H1 (cell line): Measurements from ENCODE around the gene TUBA8. TPM values are rescaled to one million over a fixed set of nuclear protein-coding genes. Genes with fewer than 3 reads are reported as not detected.
A peak's percentile ranks its signal among the peaks of the same experiment; 100 is the strongest.

Experiments used
- CTCF ChIA-PET: fragments of 300-600 bp; sonication (Branson Sonifier 250); formaldehyde crosslinking; loops from one replicate; lab custom pipeline; 2021; ENCODE audit not compliant: partially characterized antibody; lab: Charles Lee
- POLR2A ChIA-PET: fragments of 300-600 bp; sonication (Branson Sonifier 250); formaldehyde crosslinking; loops from one replicate; lab custom pipeline; 2021; ENCODE audit warnings: inconsistent platforms; ENCODE audit not compliant: partially characterized antibody; lab: Charles Lee
- DNase-seq, 2 experiments: peaks; one replicate each; pipeline versions ENCODE4 v3.0.0 to v3.0.0-alpha.2; 2010 to 2022; ENCODE audit warnings: low spot score in 2 of 2, low read depth in 1 of 2, mixed read lengths in 1 of 2
- FAIRE-seq: peaks from 2 replicates; lab custom pipeline; 2011; peaks lifted over from hg19 to GRCh38; lab: Jason Lieb, UNC
- H2AFZ ChIP-seq: 2 replicates; pipeline ENCODE4 v1.8.1; 2012; ENCODE audit warnings: low read length, inconsistent platforms
- H2AK5ac ChIP-seq: 2 replicates; pipeline ENCODE4 v1.6.1; 2013; ENCODE audit warnings: low read depth, low read length
- H2BK120ac ChIP-seq: replicated peaks from 2 replicates; pipeline ENCODE3; 2013; ENCODE audit warnings: low read depth, low read length, inconsistent platforms
- H2BK12ac ChIP-seq: 2 replicates; pipeline ENCODE4 v1.6.1; 2013; ENCODE audit warnings: low read depth, low read length
- H2BK15ac ChIP-seq: 2 replicates; pipeline ENCODE4 v1.6.1; 2013; ENCODE audit warnings: low read length
- H2BK20ac ChIP-seq: 2 replicates; pipeline ENCODE4 v1.6.1; 2013; ENCODE audit warnings: low read length
- H2BK5ac ChIP-seq: 2 replicates; pipeline ENCODE4 v1.6.1; 2013; ENCODE audit warnings: low read depth, low read length
- H3K14ac ChIP-seq: 2 replicates; pipeline ENCODE4 v1.6.1; 2013; ENCODE audit warnings: inconsistent platforms; ENCODE audit not compliant: insufficient read length
- H3K18ac ChIP-seq: 2 replicates; pipeline ENCODE4 v1.6.1; 2013; ENCODE audit warnings: low read length; ENCODE audit errors: extremely low read depth
- H3K23ac ChIP-seq: 2 replicates; pipeline ENCODE4 v1.6.1; 2013; ENCODE audit warnings: inconsistent platforms; ENCODE audit not compliant: insufficient read length
- H3K23me2 ChIP-seq: 2 replicates; pipeline ENCODE4 v1.6.1; 2013; ENCODE audit warnings: low read depth, low read length
- H3K27ac ChIP-seq: 2 replicates; pipeline ENCODE4 v1.6.1; 2011; ENCODE audit warnings: low read depth, low read length, inconsistent platforms
- H3K27me3 ChIP-seq, 4 experiments: replicated peaks in 1 of 4; 1 replicate in 1 of 4; 2 replicates in 3 of 4; pipeline versions ENCODE4 v1.6.1 to v1.8.1; 2011 to 2013; ENCODE audit warnings: low read length in 3 of 4, mild to moderate bottlenecking in 3 of 4, inconsistent platforms in 2 of 4, mixed read lengths in 2 of 4, moderate library complexity in 1 of 4; ENCODE audit not compliant: control insufficient read depth in 3 of 4, insufficient read depth in 3 of 4; ENCODE audit errors: extremely low read depth in 1 of 4
- H3K36me3 ChIP-seq, 4 experiments: 2 replicates each; pipeline versions ENCODE4 v1.6.1 to v1.8.1; 2011 to 2013; ENCODE audit warnings: mild to moderate bottlenecking in 4 of 4, low read length in 3 of 4, moderate library complexity in 2 of 4, control low read depth in 1 of 4, inconsistent platforms in 1 of 4; ENCODE audit not compliant: insufficient read depth in 4 of 4, control insufficient read depth in 2 of 4
- H3K4ac ChIP-seq: replicated peaks from 2 replicates; pipeline ENCODE3; 2013; ENCODE audit warnings: low read length, low read depth, mixed read lengths, inconsistent platforms; ENCODE audit not compliant: insufficient read length
- H3K4me1 ChIP-seq, 4 experiments: replicated peaks in 1 of 4; 1 replicate in 1 of 4; 2 replicates in 3 of 4; pipeline versions ENCODE4 v1.6.1 to v1.8.1; 2011 to 2013; ENCODE audit warnings: low read length in 3 of 4, inconsistent platforms in 2 of 4, mixed read lengths in 1 of 4; ENCODE audit not compliant: insufficient read depth in 4 of 4, control insufficient read depth in 3 of 4
- H3K4me2 ChIP-seq, 2 experiments: 2 replicates each; pipeline versions ENCODE4 v1.6.1 to v1.8.1; 2011 to 2013; ENCODE audit warnings: low read depth in 2 of 2, low read length in 2 of 2, control low read depth in 1 of 2, inconsistent platforms in 1 of 2, mild to moderate bottlenecking in 1 of 2; ENCODE audit not compliant: insufficient read depth in 1 of 2
- H3K4me3 ChIP-seq, 4 experiments: fragments of 200-600, 300-600 bp in 1 of 4; sonication (generic), shearing (Covaris generic), sonication (Bioruptor Twin) in 1 of 4; 2 replicates each; pipeline versions ENCODE4 v1.5.1 to v1.8.1; 2011 to 2016; ENCODE audit warnings: low read length in 4 of 4, low read depth in 3 of 4, control low read depth in 2 of 4, inconsistent platforms in 2 of 4, mild to moderate bottlenecking in 2 of 4, mixed read lengths in 1 of 4, moderate library complexity in 1 of 4; ENCODE audit not compliant: insufficient read depth in 2 of 4; ENCODE audit errors: extremely low read depth in 1 of 4
- H3K56ac ChIP-seq: replicated peaks from 2 replicates; pipeline ENCODE3; 2013; ENCODE audit warnings: low read depth, mild to moderate bottlenecking, mixed read lengths, low read length, inconsistent platforms; ENCODE audit not compliant: insufficient read length
- H3K79me1 ChIP-seq: 2 replicates; pipeline ENCODE4 v1.6.1; 2013; ENCODE audit warnings: low read depth, low read length, control low read depth
- H3K79me2 ChIP-seq, 2 experiments: 2 replicates each; pipeline versions ENCODE4 v1.6.1 to v1.8.1; 2012 to 2013; ENCODE audit warnings: low read length in 2 of 2, mild to moderate bottlenecking in 2 of 2, inconsistent platforms in 1 of 2; ENCODE audit not compliant: insufficient read depth in 2 of 2, control insufficient read depth in 1 of 2
- H3K9ac ChIP-seq, 4 experiments: replicated peaks in 1 of 4; 1 replicate in 1 of 4; 2 replicates in 3 of 4; pipeline versions ENCODE4 v1.6.1 to v1.8.1; 2011 to 2013; ENCODE audit warnings: low read depth in 3 of 4, low read length in 3 of 4, control low read depth in 2 of 4, mild to moderate bottlenecking in 2 of 4, moderate library complexity in 2 of 4, inconsistent platforms in 1 of 4; ENCODE audit errors: extremely low read depth in 1 of 4
- H3K9me3 ChIP-seq, 2 experiments: 2 replicates each; pipeline versions ENCODE4 v1.6.1 to v1.8.1; 2012 to 2013; ENCODE audit warnings: mild to moderate bottlenecking in 2 of 2, moderate library complexity in 2 of 2, control low read depth in 1 of 2, inconsistent platforms in 1 of 2, low read depth in 1 of 2, low read length in 1 of 2, mixed read lengths in 1 of 2; ENCODE audit not compliant: insufficient read depth in 2 of 2
- H4K20me1 ChIP-seq, 2 experiments: replicated peaks in 1 of 2; 2 replicates each; pipeline versions ENCODE3 to v1.8.1; 2011 to 2013; ENCODE audit warnings: inconsistent platforms in 2 of 2, low read length in 2 of 2, mild to moderate bottlenecking in 1 of 2; ENCODE audit not compliant: insufficient read depth in 2 of 2, control insufficient read depth in 1 of 2
- H4K5ac ChIP-seq: 2 replicates; pipeline ENCODE4 v1.6.1; 2013; ENCODE audit warnings: low read length, low read depth, mixed read lengths, inconsistent platforms; ENCODE audit not compliant: insufficient read length
- H4K8ac ChIP-seq: 2 replicates; pipeline ENCODE4 v1.8.0; 2013; ENCODE audit warnings: mild to moderate bottlenecking, moderate library complexity, low read length, inconsistent platforms; ENCODE audit not compliant: insufficient read depth; ENCODE audit errors: extremely low read depth
- H4K91ac ChIP-seq: replicated peaks from 2 replicates; pipeline ENCODE3; 2013; ENCODE audit warnings: low read length, mixed read lengths, inconsistent platforms; ENCODE audit not compliant: insufficient read length
- BCL11A ChIP-seq, 2 experiments: IDR thresholded peaks; one replicate each; pipeline ENCODE4 v1.6.1; 2011; ENCODE audit warnings: low read depth in 2 of 2, low read length in 2 of 2, mild to moderate bottlenecking in 2 of 2
- CHD2 ChIP-seq: IDR thresholded peaks from 2 replicates; pipeline ENCODE4 v1.6.1; 2012; ENCODE audit warnings: low read length, improper control_type of control experiment
- E2F6 ChIP-seq: IDR thresholded peaks from 2 replicates; pipeline ENCODE4 v1.6.1; 2012; ENCODE audit warnings: inconsistent platforms
- HDAC6 ChIP-seq: IDR thresholded peaks from one replicate; pipeline ENCODE4 v1.7.1; 2012; ENCODE audit warnings: low read depth, mild to moderate bottlenecking, inconsistent platforms, low read length, moderate library complexity
- KDM1A ChIP-seq: fragments of 200-600, 300-600 bp; sonication (generic); IDR thresholded peaks from 2 replicates; pipeline ENCODE4 v1.7.1; 2016; ENCODE audit warnings: mild to moderate bottlenecking, low read length, borderline replicate concordance
- KDM5A ChIP-seq: fragments of 200-600 bp; IDR thresholded peaks from 2 replicates; pipeline ENCODE4 v1.7.1; 2012; ENCODE audit warnings: mild to moderate bottlenecking, low read length, inconsistent platforms, mixed read lengths
- POLR2AphosphoS5 ChIP-seq: IDR thresholded peaks from 2 replicates; pipeline ENCODE4 v1.6.1; 2011; ENCODE audit warnings: low read depth, low read length
- RFX5 ChIP-seq: IDR thresholded peaks from 2 replicates; pipeline ENCODE4 v1.6.1; 2011; ENCODE audit warnings: low read depth, low read length, improper control_type of control experiment, borderline replicate concordance
- SIX5 ChIP-seq: IDR thresholded peaks from 2 replicates; pipeline ENCODE4 v1.6.1; 2011; ENCODE audit warnings: mild to moderate bottlenecking, low read depth, low read length
- SP1 ChIP-seq: IDR thresholded peaks from 2 replicates; pipeline ENCODE4 v1.6.1; 2011; ENCODE audit warnings: low read depth, low read length
- TAF7 ChIP-seq: optimal IDR thresholded peaks from 2 replicates; pipeline ENCODE3; 2011; ENCODE audit warnings: low read depth, mild to moderate bottlenecking, inconsistent platforms, low read length, moderate library complexity, borderline replicate concordance
- USF2 ChIP-seq: IDR thresholded peaks from 2 replicates; pipeline ENCODE4 v1.6.1; 2011; ENCODE audit warnings: low read length, improper control_type of control experiment
- WGBS, 2 experiments: shearing (Covaris generic) in 1 of 2; methylation state at CpG; one replicate each; pipeline versions ENCODE4 v1.1.6 to v1.1.7; 2013 to 2015; ENCODE audit warnings: low lambda C conversion rate in 2 of 2, mixed read lengths in 2 of 2, inconsistent platforms in 1 of 2, low coverage in 1 of 2, missing lambda C conversion rate in 1 of 2; ENCODE audit not compliant: insufficient replicate concordance in 2 of 2, insufficient coverage in 1 of 2, insufficient read length in 1 of 2; ENCODE audit errors: extremely low coverage in 1 of 2, missing lambda C conversion rate in 1 of 2; 5-methylcytosine and 5-hydroxymethylcytosine counted together
- polyA plus RNA-seq, 7 experiments: library from polyadenylated mRNA; depleted of rRNA in 3 of 7; stranded (reverse) in 5 of 7; unstranded in 2 of 7; fragments of >200 nt in 5 of 7; fragments of 200-250 nt in 2 of 7; gene quantifications; 1 replicate in 5 of 7; 2 replicates in 1 of 7; 4 replicates in 1 of 7; pipeline versions ENCODE4 v1.2.1 to v1.2.3, GENCODE V29; 2011 to 2013; ENCODE audit warnings: missing spikeins in 2 of 7, mixed read lengths in 2 of 7
- total RNA-seq: library from RNA; stranded (reverse); fragmentation: NEBNext Ultra II Directional; extraction: Animal tissue kit (Norgen Biotek cat#: 25700); gene quantifications from 2 replicates; pipeline ENCODE4 v1.2.1, GENCODE V29; 2021

Gene TUBA8
- total and polyA plus RNA-seq, 2 of the 8 experiments (the other 6 are each of a cell fraction or from before 2014, with no cell fraction given), result 1.0 to 4.0 TPM

- Histone ChIP-seq H4K8ac (peak overlapping the region; percentile 71), H3K27ac (no peak overlapping the region), H3K23me2 (no peaks in the 10 kb centered on the region), H3K79me2 (no peaks in the 10 kb centered on the region), H4K5ac (no peak overlapping the region), H3K9ac (no peak overlapping the region), H2BK5ac (no peak overlapping the region), H4K91ac (no peak overlapping the region), H3K4ac (no peak overlapping the region), H3K56ac (no peak overlapping the region), H3K14ac (no peak overlapping the region), H3K23ac (no peak overlapping the region), H3K36me3 (no peaks in the 10 kb centered on the region), H3K4me1 (no peaks in the 10 kb centered on the region), H2BK20ac (no peak overlapping the region), H2AK5ac (no peak overlapping the region), H3K4me3 (no peak overlapping the region), H3K9me3 (no peaks in the 10 kb centered on the region), H2BK15ac (no peak overlapping the region), H3K18ac (no peak overlapping the region), H2AFZ (no peak overlapping the region), H2BK120ac (no peak overlapping the region), H3K4me2 (no peak overlapping the region), H3K27me3 (no peaks in the 10 kb centered on the region), H2BK12ac (no peak overlapping the region), H3K79me1 (no peaks in the 10 kb centered on the region), H4K20me1 (no peaks in the 10 kb centered on the region)
- FAIRE-seq (no peak), DNase-seq (no peak)
- POLR2A ChIA-PET, result no interaction called here
- 91% methylated on average over 21 of the region's 21 CpGs; no CpG with 5 or more reads in 1 of the 2 experiments for WGBS, 2 experiments
- CTCF ChIA-PET, result no interaction called here
- TF ChIP-seq HDAC6 (no peak), SIX5 (no peak), CHD2 (no peak), KDM5A (no peak), E2F6 (no peak), RFX5 (no peak), USF2 (no peak), KDM1A (no peak), POLR2AphosphoS5 (no peak), TAF7 (no peak), BCL11A (IDR thresholded peaks at IDR 0.05; ENCODE audit: low read depth in 2 of 2, low read length in 2 of 2) (no peak), SP1 (no peak)
Observed at GRCh38 chr22:18136563-18137320, 26.1 kb downstream of the TUBA8 start.
